CMK (cell line): Measurements from ENCODE around the gene TENM4.
A peak's percentile ranks its signal among the peaks of the same experiment; 100 is the strongest.

Experiments
- DNase-seq: peaks from one replicate; pipeline ENCODE4 v3.0.0-alpha.2; 2010; ENCODE audit warnings: low read depth

TENM4 gene

GRCh38 chr11:78744202-78744601, 696.6 kb downstream of the TENM4 start:
- no peak for DNase-seq

GRCh38 chr11:78742430-78742829, 698.4 kb downstream of the TENM4 start:
- no peak for DNase-seq

- no peak for DNase-seq
Measured at GRCh38 chr11:78741741-78742140, 699.1 kb downstream of the TENM4 start.

GRCh38 chr11:78740199-78741071, 700.4 kb downstream of the TENM4 start:
- DNase-seq = no peak

- no peak for DNase-seq
Measured at GRCh38 chr11:78737891-78738290, 702.9 kb downstream of the TENM4 start.

GRCh38 chr11:78737301-78737700, 703.5 kb downstream of the TENM4 start:
- no peak for DNase-seq

GRCh38 chr11:78735711-78736110, 705.1 kb downstream of the TENM4 start:
- DNase-seq = no peak

GRCh38 chr11:78733031-78733430, 707.8 kb downstream of the TENM4 start:
- DNase-seq = no peak

GRCh38 chr11:78732246-78732645, 708.6 kb downstream of the TENM4 start:
- DNase-seq = no peak

GRCh38 chr11:78731027-78731426, 709.8 kb downstream of the TENM4 start:
- no peak for DNase-seq

- no peak for DNase-seq
Measured at GRCh38 chr11:78730267-78730824, 710.5 kb downstream of the TENM4 start.

- peak; percentile 11 for DNase-seq
Measured at GRCh38 chr11:78727816-78728215, 713.0 kb downstream of the TENM4 start.

- DNase-seq = no peak
Measured at GRCh38 chr11:78725200-78725599, 715.6 kb downstream of the TENM4 start.

GRCh38 chr11:78722786-78723185, 718.0 kb downstream of the TENM4 start:
- DNase-seq = no peak

GRCh38 chr11:78720281-78720989, 720.4 kb downstream of the TENM4 start:
- no peak for DNase-seq

GRCh38 chr11:78717041-78717440, 723.8 kb downstream of the TENM4 start:
- DNase-seq = no peak

- peak; percentile 26 for DNase-seq
Measured at GRCh38 chr11:78715639-78716311, 725.1 kb downstream of the TENM4 start.

GRCh38 chr11:78714539-78714938, 726.3 kb downstream of the TENM4 start:
- DNase-seq = no peak

- no peak for DNase-seq
Measured at GRCh38 chr11:78711735-78712134, 729.1 kb downstream of the TENM4 start.

GRCh38 chr11:78710417-78710816, 730.4 kb downstream of the TENM4 start:
- no peak for DNase-seq

- DNase-seq = no peak
Measured at GRCh38 chr11:78708388-78708787, 732.4 kb downstream of the TENM4 start.

GRCh38 chr11:78706551-78706950, 734.3 kb downstream of the TENM4 start:
- DNase-seq = no peak
